ENCODE data around the gene RNU6-9. TPM values are rescaled to one million over a fixed set of nuclear protein-coding genes. Genes with fewer than 3 reads are reported as not detected.
"Not testable (repeated sequence)": the region's sequence is repeated elsewhere in the genome, so short reads cannot be mapped to it uniquely, and the experiment has no call there.

Gene RNU6-9
- total and polyA plus RNA-seq, 12 donors = not detected

- Histone ChIP-seq H3K4me3 (no peak overlapping the region), H3K36me3 (peaks cover 0 to 66% (median 20%) of the 10 kb centered on the region in 9 donors), H3K4me1 (peaks cover 0 to 13% (median 0%) of the 10 kb centered on the region in 9 donors), H3K9me3 (no peaks in the 10 kb centered on the region), H3K27me3 (no peaks in the 10 kb centered on the region), H3K27ac (no peak overlapping the region)
- intact Hi-C loops (cut with DNase I) = no loop called here
- DNase-seq (no peak), ATAC-seq (no peak)
- no peak for TF ChIP-seq CTCF (IDR thresholded peaks at IDR 0.05)
- WGBS, 2 donors = 77 to 82% methylated on average over 18 of the region's 18 CpGs
These were observed 17.2 kb upstream of the RNU6-9 start for GRCh38 chr19:876089-876488.

- 90 to 96% methylated on average over 28 to 29 of the region's 29 CpGs for WGBS, 2 donors
- Histone ChIP-seq H3K36me3 (peaks cover 0 to 69% (median 25%) of the 10 kb centered on the region in 9 donors), H3K4me3 (no peak overlapping the region), H3K27ac (no peak overlapping the region), H3K27me3 (no peaks in the 10 kb centered on the region), H3K9me3 (no peaks in the 10 kb centered on the region), H3K4me1 (peaks cover 0 to 9% (median 0%) of the 10 kb centered on the region in 9 donors)
- DNase-seq (no peak), ATAC-seq (no peak)
- intact Hi-C loops (cut with DNase I) = no loop called here
- no peak for TF ChIP-seq CTCF (IDR thresholded peaks at IDR 0.05)
These were observed 16.4 kb upstream of the RNU6-9 start for GRCh38 chr19:876780-877314.

- intact Hi-C loops (cut with DNase I); H3K4me3 ChIP-seq; H3K4me1 ChIP-seq; H3K27ac ChIP-seq; DNase-seq; H3K27me3 ChIP-seq; ATAC-seq; H3K9me3 ChIP-seq: not testable (repeated sequence)
- 91 to 94% methylated on average over 17 to 23 of the region's 23 CpGs for WGBS, 2 donors
- H3K36me3 ChIP-seq = peaks cover 0 to 76% (median 26%) of the 10 kb centered on the region in 9 donors
These were observed 15.2 kb upstream of the RNU6-9 start for GRCh38 chr19:877992-878660.

GRCh38 chr19:878751-879561 is 14.3 kb upstream of the RNU6-9 start:
- H3K27ac ChIP-seq; H3K9me3 ChIP-seq; H3K4me3 ChIP-seq; ATAC-seq; DNase-seq; H3K4me1 ChIP-seq; intact Hi-C loops (cut with DNase I); H3K27me3 ChIP-seq: not testable (repeated sequence)
- WGBS, 2 donors = 90% methylated on average over 23 to 24 of the region's 24 CpGs
- H3K36me3 ChIP-seq = peaks cover 0 to 74% (median 26%) of the 10 kb centered on the region in 9 donors

GRCh38 chr19:879711-880438 is 13.4 kb upstream of the RNU6-9 start:
- ATAC-seq (no peak), DNase-seq (no peak)
- 90 to 91% methylated on average over 37 of the region's 37 CpGs for WGBS, 2 donors
- no peak overlapping the region for H3K4me3 ChIP-seq
- no peak overlapping the region for H3K27ac ChIP-seq
- peaks cover 0 to 74% (median 28%) of the 10 kb centered on the region in 9 donors for H3K36me3 ChIP-seq
- intact Hi-C loops (cut with DNase I) = no loop called here
- H3K4me1 ChIP-seq = no peaks in the 10 kb centered on the region
- no peak for TF ChIP-seq CTCF (IDR thresholded peaks at IDR 0.05)
- no peaks in the 10 kb centered on the region for H3K9me3 ChIP-seq
- no peaks in the 10 kb centered on the region for H3K27me3 ChIP-seq

Measured in heart right ventricle (tissue), 16 donors.